Liver (tissue), 3 donors: ENCODE measurements around the gene STAT1.

Source experiments
- EGR1 ChIP-seq, 2 donors: IDR thresholded peaks; 2 replicates each; pipeline ENCODE4 v1.6.1; 2016 to 2018; ENCODE audit warnings: antibody characterized with exemption in 2 of 2, low read depth in 2 of 2
- GABPA ChIP-seq, 2 donors: IDR thresholded peaks in 1 of 2; conservative IDR thresholded peaks in 1 of 2; 2 replicates each; pipeline ENCODE4 v1.6.1; 2016; ENCODE audit warnings: antibody characterized with exemption in 2 of 2, mild to moderate bottlenecking in 1 of 2, moderate library complexity in 1 of 2
- RAD21 ChIP-seq, 2 donors: IDR thresholded peaks; 2 replicates each; pipeline ENCODE4 v1.6.1; 2016; ENCODE audit warnings: antibody characterized with exemption in 2 of 2, mild to moderate bottlenecking in 2 of 2
- REST ChIP-seq: IDR thresholded peaks from 2 replicates; pipeline ENCODE4 v1.6.1; 2016; ENCODE audit warnings: antibody characterized with exemption, mild to moderate bottlenecking
- SP1 ChIP-seq: IDR thresholded peaks from 2 replicates; pipeline ENCODE4 v1.6.1; 2018; ENCODE audit warnings: antibody characterized with exemption, mild to moderate bottlenecking
- TAF1 ChIP-seq: conservative IDR thresholded peaks from 2 replicates; pipeline ENCODE4 v1.6.1; 2016; ENCODE audit warnings: antibody characterized with exemption, mild to moderate bottlenecking
- ZBTB33 ChIP-seq: IDR thresholded peaks from 2 replicates; pipeline ENCODE4 v1.6.1; 2016; ENCODE audit warnings: antibody characterized with exemption
- TF ChIP-seq, protein P1 (sequence below): IDR thresholded peaks from 2 replicates; pipeline ENCODE4 v1.6.1; 2016; ENCODE audit warnings: antibody characterized with exemption
- TF ChIP-seq, protein P2 (sequence below): fragments of 150-350 bp; IDR thresholded peaks from 2 replicates; pipeline ENCODE4 v1.5.1; 2017; ENCODE audit warnings: improper control_type of control experiment, low read depth, low read length; ENCODE audit not compliant: missing input control
- donor health status: healthy.
- donor health status: healthy.

GRCh38 chr2:190940454-190940853 lies 73.5 kb downstream of the STAT1 start:
- TF ChIP-seq, protein P1, sequence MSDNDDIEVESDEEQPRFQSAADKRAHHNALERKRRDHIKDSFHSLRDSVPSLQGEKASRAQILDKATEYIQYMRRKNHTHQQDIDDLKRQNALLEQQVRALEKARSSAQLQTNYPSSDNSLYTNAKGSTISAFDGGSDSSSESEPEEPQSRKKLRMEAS = no peak
- TF ChIP-seq, protein P2, sequence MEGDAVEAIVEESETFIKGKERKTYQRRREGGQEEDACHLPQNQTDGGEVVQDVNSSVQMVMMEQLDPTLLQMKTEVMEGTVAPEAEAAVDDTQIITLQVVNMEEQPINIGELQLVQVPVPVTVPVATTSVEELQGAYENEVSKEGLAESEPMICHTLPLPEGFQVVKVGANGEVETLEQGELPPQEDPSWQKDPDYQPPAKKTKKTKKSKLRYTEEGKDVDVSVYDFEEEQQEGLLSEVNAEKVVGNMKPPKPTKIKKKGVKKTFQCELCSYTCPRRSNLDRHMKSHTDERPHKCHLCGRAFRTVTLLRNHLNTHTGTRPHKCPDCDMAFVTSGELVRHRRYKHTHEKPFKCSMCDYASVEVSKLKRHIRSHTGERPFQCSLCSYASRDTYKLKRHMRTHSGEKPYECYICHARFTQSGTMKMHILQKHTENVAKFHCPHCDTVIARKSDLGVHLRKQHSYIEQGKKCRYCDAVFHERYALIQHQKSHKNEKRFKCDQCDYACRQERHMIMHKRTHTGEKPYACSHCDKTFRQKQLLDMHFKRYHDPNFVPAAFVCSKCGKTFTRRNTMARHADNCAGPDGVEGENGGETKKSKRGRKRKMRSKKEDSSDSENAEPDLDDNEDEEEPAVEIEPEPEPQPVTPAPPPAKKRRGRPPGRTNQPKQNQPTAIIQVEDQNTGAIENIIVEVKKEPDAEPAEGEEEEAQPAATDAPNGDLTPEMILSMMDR = no peak
- TF ChIP-seq GABPA (IDR thresholded peaks at IDR 0.05 in 1 of 2, conservative IDR thresholded peaks at IDR 0.05 in 1 of 2) (no peak), RAD21 (IDR thresholded peaks at IDR 0.05) (no peak), REST (no peak), EGR1 (IDR thresholded peaks at IDR 0.05; ENCODE audit: low read depth in 2 of 2) (no peak), TAF1 (no peak), ZBTB33 (no peak), SP1 (no peak)
